Skeletal muscle tissue (tissue), 4 donors: Measurements from ENCODE around the gene BICC1. TPM values are rescaled to one million over a fixed set of nuclear protein-coding genes. Genes with fewer than 3 reads are reported as not detected.

Source experiments
- H3K27ac ChIP-seq: one replicate; pipeline ENCODE4 v1.7.0; 2013; ENCODE audit warnings: mild to moderate bottlenecking, low read depth, low read length, inconsistent platforms
- H3K27me3 ChIP-seq, 3 donors: one replicate each; pipeline ENCODE4 v1.7.0; 2013; ENCODE audit warnings: low read length in 3 of 3; ENCODE audit not compliant: control insufficient read depth in 3 of 3, insufficient read depth in 3 of 3
- H3K36me3 ChIP-seq, 3 donors: one replicate each; pipeline ENCODE4 v1.7.0; 2013; ENCODE audit warnings: low read length in 3 of 3; ENCODE audit not compliant: control insufficient read depth in 3 of 3, insufficient read depth in 3 of 3
- H3K4me1 ChIP-seq, 3 donors: one replicate each; pipeline ENCODE4 v1.7.0; 2013; ENCODE audit warnings: low read length in 3 of 3, mild to moderate bottlenecking in 3 of 3; ENCODE audit not compliant: control insufficient read depth in 3 of 3, insufficient read depth in 3 of 3
- H3K4me3 ChIP-seq, 3 donors: one replicate each; pipeline ENCODE4 v1.7.0; 2013; ENCODE audit warnings: low read length in 3 of 3
- H3K9ac ChIP-seq, 3 donors: one replicate each; pipeline ENCODE4 v1.7.0; 2013; ENCODE audit warnings: low read length in 3 of 3, mild to moderate bottlenecking in 3 of 3, moderate library complexity in 2 of 3, low read depth in 1 of 3
- H3K9me3 ChIP-seq, 3 donors: one replicate each; pipeline ENCODE4 v1.7.0; 2013; ENCODE audit warnings: low read length in 3 of 3; ENCODE audit not compliant: control insufficient read depth in 3 of 3
- total RNA-seq: library from RNA; depleted of rRNA; stranded (reverse); fragments of >200 nt; gene quantifications from one replicate; pipeline ENCODE4 v1.2.3, GENCODE V29; 2014
- donor health status: Osteomylitis.

BICC1 gene
- total RNA-seq, 1 donor from 2014 or later = 25.6 TPM

GRCh38 chr10:58773944-58774343, 261.3 kb downstream of the BICC1 start:
- no peaks in the 10 kb centered on the region for H3K9me3 ChIP-seq
- peaks cover 6 to 34% (median 7%) of the 10 kb centered on the region in 3 donors for H3K4me1 ChIP-seq
- peak overlapping the region in 1 of 3 donors; percentile 1 for H3K4me3 ChIP-seq
- peak overlapping the region; percentile 86 for H3K27ac ChIP-seq
- no peaks in the 10 kb centered on the region for H3K27me3 ChIP-seq
- no peaks in the 10 kb centered on the region for H3K36me3 ChIP-seq
- peak overlapping the region in 2 of 3 donors; percentile 34 to 45 for H3K9ac ChIP-seq

- Histone ChIP-seq H3K9ac (no peak overlapping the region), H3K36me3 (no peaks in the 10 kb centered on the region), H3K27ac (peak overlapping the region; percentile 4), H3K27me3 (no peaks in the 10 kb centered on the region), H3K4me1 (peaks cover 6 to 34% (median 7%) of the 10 kb centered on the region in 3 donors), H3K9me3 (no peaks in the 10 kb centered on the region), H3K4me3 (no peak overlapping the region)
Observed at GRCh38 chr10:58775960-58776567, 263.4 kb downstream of the BICC1 start.

DNA sequence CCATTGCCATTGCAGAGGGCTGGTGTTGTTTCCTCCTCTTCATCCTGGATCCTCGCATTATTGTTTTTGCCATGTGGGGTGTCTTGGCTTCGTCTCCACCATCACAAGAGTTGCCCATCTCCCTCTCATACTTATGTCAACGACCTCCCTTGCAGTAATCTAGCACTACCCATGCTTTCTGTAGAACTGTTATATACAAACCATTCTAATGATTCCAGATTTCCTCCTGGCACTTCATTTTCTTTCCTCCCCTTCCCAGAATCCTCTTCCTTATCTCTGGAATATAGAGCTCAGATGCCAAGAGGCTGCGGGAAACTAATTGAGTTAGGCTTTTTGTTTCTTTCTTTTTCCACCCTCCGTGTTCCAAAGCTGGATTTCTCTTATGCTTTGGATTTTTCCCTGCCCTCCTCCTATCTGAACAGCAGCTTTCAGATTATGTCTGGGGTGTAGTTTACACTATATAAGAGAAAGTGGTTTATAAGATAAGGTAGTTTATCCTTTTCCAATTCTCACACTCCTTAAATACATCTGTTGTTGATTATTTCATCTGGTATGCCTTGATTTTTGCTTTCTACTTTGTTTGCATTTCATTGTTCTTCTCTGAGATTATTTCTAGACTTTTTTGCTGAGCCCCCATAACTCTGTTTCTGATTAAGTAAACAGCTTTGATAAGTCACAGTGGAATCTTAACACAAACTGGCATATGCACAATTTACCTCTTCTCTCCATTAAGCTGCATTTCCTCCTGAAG, 264.1 kb downstream of the BICC1 start:
- no peaks in the 10 kb centered on the region for H3K9me3 ChIP-seq
- H3K9ac ChIP-seq = no peak overlapping the region
- no peaks in the 10 kb centered on the region for H3K27me3 ChIP-seq
- H3K4me3 ChIP-seq = no peak overlapping the region
- peaks cover 6 to 30% (median 7%) of the 10 kb centered on the region in 3 donors for H3K4me1 ChIP-seq
- H3K36me3 ChIP-seq = no peaks in the 10 kb centered on the region
- H3K27ac ChIP-seq = peak overlapping the region; percentile 10

DNA sequence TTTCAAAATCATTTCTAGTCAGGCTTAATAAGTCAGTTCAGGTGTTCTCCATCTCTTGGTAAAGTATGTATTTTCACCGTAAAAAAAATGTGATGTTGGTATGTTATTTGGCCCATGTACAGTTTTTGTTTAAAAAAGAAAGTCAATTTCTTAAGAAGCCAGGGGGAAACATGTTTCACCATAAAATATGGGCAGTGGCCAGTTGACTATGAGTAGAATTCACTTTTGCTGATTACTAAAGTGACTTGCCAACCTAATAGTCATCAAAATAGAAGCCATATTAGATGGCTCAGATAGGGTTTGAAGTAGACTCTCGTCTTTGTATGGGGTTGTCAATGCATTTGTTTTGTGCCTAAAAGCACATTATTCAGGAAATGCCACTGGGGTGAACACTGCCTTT, 266.3 kb downstream of the BICC1 start:
- Histone ChIP-seq H3K9ac (no peak overlapping the region), H3K4me1 (peaks cover 12 to 28% (median 12%) of the 10 kb centered on the region in 3 donors), H3K27ac (peak overlapping the region; percentile 13), H3K27me3 (no peaks in the 10 kb centered on the region), H3K9me3 (no peaks in the 10 kb centered on the region), H3K36me3 (no peaks in the 10 kb centered on the region), H3K4me3 (no peak overlapping the region)

DNA sequence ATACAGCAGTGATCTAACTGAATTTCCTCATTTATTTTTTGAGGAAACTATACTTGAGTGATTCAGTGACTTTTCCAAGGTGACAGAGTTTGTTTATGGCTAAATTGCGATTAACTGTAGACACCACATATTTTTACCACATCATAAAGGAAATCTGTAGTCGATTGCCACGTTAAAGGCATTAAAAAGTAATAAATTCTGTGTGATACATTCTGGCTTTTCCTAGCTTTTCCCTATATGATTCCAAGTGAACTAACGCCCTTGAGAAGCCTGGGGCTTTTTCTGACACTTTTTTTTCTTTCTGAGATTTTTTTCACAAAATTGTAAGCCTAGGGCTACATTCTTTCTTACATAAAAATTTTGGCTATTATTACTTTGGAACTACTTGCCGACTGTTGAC, 266.9 kb downstream of the BICC1 start:
- Histone ChIP-seq H3K9me3 (no peaks in the 10 kb centered on the region), H3K27me3 (no peaks in the 10 kb centered on the region), H3K9ac (no peak overlapping the region), H3K4me1 (peaks cover 12 to 28% (median 12%) of the 10 kb centered on the region in 3 donors), H3K4me3 (no peak overlapping the region), H3K27ac (no peak overlapping the region), H3K36me3 (no peaks in the 10 kb centered on the region)

- H3K27ac ChIP-seq = no peak overlapping the region
- H3K36me3 ChIP-seq = no peaks in the 10 kb centered on the region
- no peaks in the 10 kb centered on the region for H3K27me3 ChIP-seq
- no peak overlapping the region for H3K4me3 ChIP-seq
- peaks cover 12 to 28% (median 12%) of the 10 kb centered on the region in 3 donors for H3K4me1 ChIP-seq
- H3K9ac ChIP-seq = no peak overlapping the region
- H3K9me3 ChIP-seq = no peaks in the 10 kb centered on the region
Observed at GRCh38 chr10:58780476-58780875, 267.8 kb downstream of the BICC1 start.

- peak overlapping the region; percentile 18 for H3K27ac ChIP-seq
- H3K4me1 ChIP-seq = peaks cover 12 to 18% (median 12%) of the 10 kb centered on the region in 3 donors
- no peak overlapping the region for H3K9ac ChIP-seq
- no peak overlapping the region for H3K4me3 ChIP-seq
- H3K36me3 ChIP-seq = no peaks in the 10 kb centered on the region
- H3K9me3 ChIP-seq = no peaks in the 10 kb centered on the region
- H3K27me3 ChIP-seq = no peaks in the 10 kb centered on the region
Observed at GRCh38 chr10:58781873-58782488, 269.3 kb downstream of the BICC1 start.

DNA sequence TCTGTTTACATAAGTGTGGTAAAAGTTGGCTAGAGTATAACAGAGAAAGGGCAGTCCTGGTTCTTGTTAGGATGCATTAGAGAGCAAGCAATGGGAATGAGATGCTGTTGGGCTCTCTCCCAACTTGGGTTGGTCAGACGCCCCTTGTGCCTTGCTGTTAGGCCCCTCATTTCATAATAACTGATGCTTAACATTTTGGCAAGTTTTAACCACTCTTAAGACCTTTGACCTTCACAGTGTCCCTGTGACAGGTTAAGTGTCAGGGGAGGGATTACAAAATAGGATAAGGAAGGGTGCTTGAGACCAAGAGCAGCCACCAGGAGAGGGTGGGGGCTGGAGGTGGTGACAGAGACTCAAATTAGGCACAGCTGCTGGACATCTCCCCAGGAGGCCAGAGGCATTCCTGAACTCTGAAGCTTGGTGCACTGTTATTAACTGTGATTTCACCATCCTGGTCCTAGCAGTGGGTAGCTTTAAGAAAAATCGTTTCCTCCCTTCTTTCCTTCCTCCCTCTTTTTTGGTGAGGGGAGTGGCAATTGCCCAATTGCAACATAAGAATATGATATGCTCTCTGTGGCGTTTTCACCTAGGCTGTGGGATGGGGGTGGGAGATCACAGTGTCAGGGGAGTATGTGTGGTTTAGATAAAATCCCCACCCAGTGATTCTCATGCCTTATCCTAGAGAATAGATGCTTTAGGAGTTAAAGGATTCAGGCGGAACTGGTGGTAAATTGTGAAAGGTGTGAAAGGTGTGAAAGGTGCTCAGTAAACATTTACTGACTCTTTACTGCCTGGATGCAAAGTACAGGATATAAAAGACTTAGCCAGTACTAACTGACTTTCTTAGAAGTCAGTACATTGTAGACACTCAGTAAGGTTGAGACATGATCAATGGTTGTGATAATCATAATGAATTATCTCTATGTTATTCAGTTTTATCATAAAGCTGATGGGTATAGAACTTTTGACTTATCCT, 270.5 kb downstream of the BICC1 start:
- peaks cover 0 to 5% (median 0%) of the 10 kb centered on the region in 3 donors for H3K36me3 ChIP-seq
- H3K4me1 ChIP-seq = peaks cover 12 to 13% (median 12%) of the 10 kb centered on the region in 3 donors
- no peaks in the 10 kb centered on the region for H3K27me3 ChIP-seq
- H3K9me3 ChIP-seq = no peaks in the 10 kb centered on the region
- no peak overlapping the region for H3K4me3 ChIP-seq
- H3K27ac ChIP-seq = peak overlapping the region; percentile 18
- H3K9ac ChIP-seq = peak overlapping the region in 2 of 3 donors; percentile 32 to 35

DNA sequence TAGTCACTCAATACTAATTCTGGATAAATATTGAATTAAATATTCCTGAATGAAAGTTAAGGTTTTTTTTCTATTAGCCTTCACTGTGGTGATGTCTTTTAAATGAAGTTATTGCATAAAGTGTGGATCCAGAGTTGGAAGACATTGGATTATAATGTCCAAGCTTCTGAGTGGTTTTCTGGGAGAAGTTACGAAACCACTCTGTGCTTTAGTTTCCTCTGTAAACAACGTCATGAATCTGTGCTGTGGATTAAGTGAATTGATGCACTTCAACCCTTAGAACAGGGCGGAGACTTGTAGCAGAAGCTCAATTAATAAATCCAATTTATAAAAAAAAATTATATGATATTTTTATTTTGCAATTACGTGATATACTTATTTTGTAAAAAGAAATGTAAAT, 271.7 kb downstream of the BICC1 start:
- no peak overlapping the region for H3K9ac ChIP-seq
- H3K36me3 ChIP-seq = peaks cover 0 to 5% (median 0%) of the 10 kb centered on the region in 3 donors
- peaks cover 12 to 13% (median 12%) of the 10 kb centered on the region in 3 donors for H3K4me1 ChIP-seq
- no peak overlapping the region for H3K27ac ChIP-seq
- H3K9me3 ChIP-seq = no peaks in the 10 kb centered on the region
- H3K27me3 ChIP-seq = no peaks in the 10 kb centered on the region
- H3K4me3 ChIP-seq = no peak overlapping the region
